ENCODE results near the gene TCF3.
A peak's percentile ranks its signal among the peaks of the same experiment; 100 is the strongest.

TCF3 gene

GRCh38 chr19:1621021-1621420 is 31.4 kb downstream of the TCF3 start:
- no peaks in the 10 kb centered on the region for H3K27me3 Mint-ChIP-seq
- H3K4me1 Mint-ChIP-seq = peaks cover 33 to 64% of the 10 kb centered on the region in 2 donors
- DNase-seq (no peak), ATAC-seq (replicated peaks) (no peak)
- H3K27ac Mint-ChIP-seq = peak overlapping the region; percentile 56
- H3K9me3 Mint-ChIP-seq = no peaks in the 10 kb centered on the region
- H3K36me3 Mint-ChIP-seq = peaks cover 54 to 56% of the 10 kb centered on the region in 2 donors
- no peak overlapping the region for H3K4me3 Mint-ChIP-seq

- ATAC-seq (replicated peaks) = no peak
- Mint-ChIP-seq H3K27me3 (no peaks in the 10 kb centered on the region), H3K9me3 (no peaks in the 10 kb centered on the region), H3K4me1 (peaks cover 32 to 64% of the 10 kb centered on the region in 2 donors), H3K36me3 (peaks cover 55 to 56% of the 10 kb centered on the region in 2 donors), H3K27ac (peak overlapping the region; percentile 56), H3K4me3 (no peak overlapping the region)
- DNase-seq = no peak
Observed at GRCh38 chr19:1620502-1620901, 31.9 kb downstream of the TCF3 start.

- Mint-ChIP-seq H3K9me3 (no peaks in the 10 kb centered on the region), H3K36me3 (peaks cover 53 to 54% of the 10 kb centered on the region in 2 donors), H3K27me3 (no peaks in the 10 kb centered on the region), H3K4me1 (peaks cover 31 to 60% of the 10 kb centered on the region in 2 donors), H3K27ac (peak overlapping the region; percentile 37), H3K4me3 (peak overlapping the region in 1 of 2 donors; percentile 25)
- no peak for DNase-seq
- no peak for ATAC-seq (replicated peaks)
Observed at GRCh38 chr19:1619703-1620102, 32.7 kb downstream of the TCF3 start.

GRCh38 chr19:1619094-1619439 is 33.3 kb downstream of the TCF3 start:
- Mint-ChIP-seq H3K27me3 (no peaks in the 10 kb centered on the region), H3K27ac (no peak overlapping the region), H3K36me3 (peaks cover 54 to 55% of the 10 kb centered on the region in 2 donors), H3K4me3 (no peak overlapping the region), H3K4me1 (peaks cover 28 to 54% of the 10 kb centered on the region in 2 donors), H3K9me3 (no peaks in the 10 kb centered on the region)
- DNase-seq (no peak), ATAC-seq (replicated peaks) (no peak)

- peaks cover 60 to 61% of the 10 kb centered on the region in 2 donors for H3K36me3 Mint-ChIP-seq
- DNase-seq (no peak), ATAC-seq (replicated peaks) (peak; percentile 74 to 77)
- no peaks in the 10 kb centered on the region for H3K27me3 Mint-ChIP-seq
- H3K4me3 Mint-ChIP-seq = peak overlapping the region; percentile 47 to 54
- no peaks in the 10 kb centered on the region for H3K9me3 Mint-ChIP-seq
- H3K27ac Mint-ChIP-seq = peak overlapping the region; percentile 93
- H3K4me1 Mint-ChIP-seq = peaks cover 28 to 55% of the 10 kb centered on the region in 2 donors
Observed at GRCh38 chr19:1618157-1619093, 34.0 kb downstream of the TCF3 start.

GRCh38 chr19:1616875-1617274 is 35.5 kb downstream of the TCF3 start:
- DNase-seq (no peak), ATAC-seq (replicated peaks) (no peak)
- H3K27ac Mint-ChIP-seq = peak overlapping the region; percentile 89
- H3K9me3 Mint-ChIP-seq = no peaks in the 10 kb centered on the region
- H3K4me1 Mint-ChIP-seq = peaks cover 22 to 64% of the 10 kb centered on the region in 2 donors
- no peak overlapping the region for H3K4me3 Mint-ChIP-seq
- H3K36me3 Mint-ChIP-seq = peaks cover 61 to 66% of the 10 kb centered on the region in 2 donors
- H3K27me3 Mint-ChIP-seq = no peaks in the 10 kb centered on the region

GRCh38 chr19:1616396-1616795 is 36.0 kb downstream of the TCF3 start:
- peaks cover 62 to 71% of the 10 kb centered on the region in 2 donors for H3K36me3 Mint-ChIP-seq
- no peaks in the 10 kb centered on the region for H3K9me3 Mint-ChIP-seq
- peak overlapping the region; percentile 89 for H3K27ac Mint-ChIP-seq
- ATAC-seq (replicated peaks) (no peak), DNase-seq (no peak)
- no peak overlapping the region for H3K4me3 Mint-ChIP-seq
- H3K27me3 Mint-ChIP-seq = no peaks in the 10 kb centered on the region
- H3K4me1 Mint-ChIP-seq = peaks cover 25 to 64% of the 10 kb centered on the region in 2 donors

GRCh38 chr19:1615156-1615765 is 37.2 kb downstream of the TCF3 start:
- no peak for ATAC-seq (replicated peaks)
- Mint-ChIP-seq H3K4me3 (no peak overlapping the region), H3K36me3 (peaks cover 63 to 76% of the 10 kb centered on the region in 2 donors), H3K27ac (no peak overlapping the region), H3K27me3 (no peaks in the 10 kb centered on the region), H3K9me3 (no peaks in the 10 kb centered on the region), H3K4me1 (peaks cover 28 to 61% of the 10 kb centered on the region in 2 donors)
- DNase-seq = no peak

GRCh38 chr19:1613808-1614570 is 38.4 kb downstream of the TCF3 start:
- Mint-ChIP-seq H3K27ac (peak overlapping the region; percentile 88), H3K36me3 (peaks cover 62 to 83% of the 10 kb centered on the region in 2 donors), H3K4me3 (peak overlapping the region in 1 of 2 donors; percentile 21), H3K9me3 (no peaks in the 10 kb centered on the region), H3K4me1 (peaks cover 32 to 61% of the 10 kb centered on the region in 2 donors), H3K27me3 (no peaks in the 10 kb centered on the region)
- ATAC-seq (replicated peaks) = no peak
- no peak for DNase-seq

GRCh38 chr19:1613146-1613545 is 39.3 kb downstream of the TCF3 start:
- no peak for DNase-seq
- Mint-ChIP-seq H3K27ac (peak overlapping the region; percentile 88), H3K4me3 (no peak overlapping the region), H3K27me3 (no peaks in the 10 kb centered on the region), H3K4me1 (peaks cover 32 to 61% of the 10 kb centered on the region in 2 donors), H3K9me3 (no peaks in the 10 kb centered on the region), H3K36me3 (peaks cover 56 to 82% of the 10 kb centered on the region in 2 donors)
- no peak for ATAC-seq (replicated peaks)

GRCh38 chr19:1612114-1613086 is 40.0 kb downstream of the TCF3 start:
- peaks cover 28 to 54% of the 10 kb centered on the region in 2 donors for H3K4me1 Mint-ChIP-seq
- H3K27ac Mint-ChIP-seq = peak overlapping the region; percentile 65
- DNase-seq = no peak
- no peak for ATAC-seq (replicated peaks)
- H3K36me3 Mint-ChIP-seq = peaks cover 50 to 78% of the 10 kb centered on the region in 2 donors
- H3K9me3 Mint-ChIP-seq = no peaks in the 10 kb centered on the region
- no peak overlapping the region for H3K4me3 Mint-ChIP-seq
- no peaks in the 10 kb centered on the region for H3K27me3 Mint-ChIP-seq

- H3K4me1 Mint-ChIP-seq = peaks cover 22 to 50% of the 10 kb centered on the region in 2 donors
- ATAC-seq (replicated peaks) (no peak), DNase-seq (no peak)
- no peaks in the 10 kb centered on the region for H3K9me3 Mint-ChIP-seq
- H3K27me3 Mint-ChIP-seq = no peaks in the 10 kb centered on the region
- no peak overlapping the region for H3K27ac Mint-ChIP-seq
- H3K36me3 Mint-ChIP-seq = peaks cover 40 to 67% of the 10 kb centered on the region in 2 donors
- no peak overlapping the region for H3K4me3 Mint-ChIP-seq
Observed at GRCh38 chr19:1611353-1611752, 41.1 kb downstream of the TCF3 start.

GRCh38 chr19:1610579-1610978 is 41.8 kb downstream of the TCF3 start:
- Mint-ChIP-seq H3K4me1 (peaks cover 27 to 56% of the 10 kb centered on the region in 2 donors), H3K27me3 (no peaks in the 10 kb centered on the region), H3K27ac (no peak overlapping the region), H3K36me3 (peaks cover 35 to 63% of the 10 kb centered on the region in 2 donors), H3K9me3 (no peaks in the 10 kb centered on the region), H3K4me3 (peak overlapping the region in 1 of 2 donors; percentile 29)
- DNase-seq (no peak), ATAC-seq (replicated peaks) (no peak)

Data from stimulated activated naive B cell treated with anti-CD40 and anti-IgM and Interleukin-4, amounts not matched to agents 10 μg/mL and 1 μg/mL and 100 μg/mL, for 72 hours (primary cell).